Measurements from ENCODE around the gene AP3D1.
"Not testable (repeated sequence)": the region's sequence is repeated elsewhere in the genome, so short reads cannot be mapped to it uniquely, and the experiment has no call there.

Gene AP3D1

GRCh38 chr19:2087621-2088100 is 63.7 kb downstream of the AP3D1 start:
- H3K27me3 ChIP-seq (ENCODE audit: insufficient read depth, low read depth), result no peaks in the 10 kb centered on the region
- no peak overlapping the region for H3K9ac ChIP-seq
- H3K4me1 ChIP-seq (ENCODE audit: low read depth, poor library complexity, severe bottlenecking), result peaks cover 54% of the 10 kb centered on the region
- TF ChIP-seq, protein P1, sequence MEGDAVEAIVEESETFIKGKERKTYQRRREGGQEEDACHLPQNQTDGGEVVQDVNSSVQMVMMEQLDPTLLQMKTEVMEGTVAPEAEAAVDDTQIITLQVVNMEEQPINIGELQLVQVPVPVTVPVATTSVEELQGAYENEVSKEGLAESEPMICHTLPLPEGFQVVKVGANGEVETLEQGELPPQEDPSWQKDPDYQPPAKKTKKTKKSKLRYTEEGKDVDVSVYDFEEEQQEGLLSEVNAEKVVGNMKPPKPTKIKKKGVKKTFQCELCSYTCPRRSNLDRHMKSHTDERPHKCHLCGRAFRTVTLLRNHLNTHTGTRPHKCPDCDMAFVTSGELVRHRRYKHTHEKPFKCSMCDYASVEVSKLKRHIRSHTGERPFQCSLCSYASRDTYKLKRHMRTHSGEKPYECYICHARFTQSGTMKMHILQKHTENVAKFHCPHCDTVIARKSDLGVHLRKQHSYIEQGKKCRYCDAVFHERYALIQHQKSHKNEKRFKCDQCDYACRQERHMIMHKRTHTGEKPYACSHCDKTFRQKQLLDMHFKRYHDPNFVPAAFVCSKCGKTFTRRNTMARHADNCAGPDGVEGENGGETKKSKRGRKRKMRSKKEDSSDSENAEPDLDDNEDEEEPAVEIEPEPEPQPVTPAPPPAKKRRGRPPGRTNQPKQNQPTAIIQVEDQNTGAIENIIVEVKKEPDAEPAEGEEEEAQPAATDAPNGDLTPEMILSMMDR (conservative IDR thresholded peaks at IDR 0.05; ENCODE audit: low read depth, low read length), result no peak
- no peak overlapping the region for H3K27ac ChIP-seq
- H3K4me2 ChIP-seq, result no peak overlapping the region
- peaks cover 13% of the 10 kb centered on the region; the same call in 1 of the 2 replicates for H3K79me2 ChIP-seq (ENCODE audit: insufficient read depth, low read depth)
- H3K4me3 ChIP-seq (IDR thresholded peaks at IDR 0.05; ENCODE audit: insufficient read depth, low read depth, low read length), result no peak overlapping the region
- no peaks in the 10 kb centered on the region for H3K36me3 ChIP-seq (ENCODE audit: insufficient read depth)
- H4K20me1 ChIP-seq (ENCODE audit: insufficient read depth), result no peaks in the 10 kb centered on the region
- no peak overlapping the region for H2AFZ ChIP-seq (ENCODE audit: low read depth)

DNA sequence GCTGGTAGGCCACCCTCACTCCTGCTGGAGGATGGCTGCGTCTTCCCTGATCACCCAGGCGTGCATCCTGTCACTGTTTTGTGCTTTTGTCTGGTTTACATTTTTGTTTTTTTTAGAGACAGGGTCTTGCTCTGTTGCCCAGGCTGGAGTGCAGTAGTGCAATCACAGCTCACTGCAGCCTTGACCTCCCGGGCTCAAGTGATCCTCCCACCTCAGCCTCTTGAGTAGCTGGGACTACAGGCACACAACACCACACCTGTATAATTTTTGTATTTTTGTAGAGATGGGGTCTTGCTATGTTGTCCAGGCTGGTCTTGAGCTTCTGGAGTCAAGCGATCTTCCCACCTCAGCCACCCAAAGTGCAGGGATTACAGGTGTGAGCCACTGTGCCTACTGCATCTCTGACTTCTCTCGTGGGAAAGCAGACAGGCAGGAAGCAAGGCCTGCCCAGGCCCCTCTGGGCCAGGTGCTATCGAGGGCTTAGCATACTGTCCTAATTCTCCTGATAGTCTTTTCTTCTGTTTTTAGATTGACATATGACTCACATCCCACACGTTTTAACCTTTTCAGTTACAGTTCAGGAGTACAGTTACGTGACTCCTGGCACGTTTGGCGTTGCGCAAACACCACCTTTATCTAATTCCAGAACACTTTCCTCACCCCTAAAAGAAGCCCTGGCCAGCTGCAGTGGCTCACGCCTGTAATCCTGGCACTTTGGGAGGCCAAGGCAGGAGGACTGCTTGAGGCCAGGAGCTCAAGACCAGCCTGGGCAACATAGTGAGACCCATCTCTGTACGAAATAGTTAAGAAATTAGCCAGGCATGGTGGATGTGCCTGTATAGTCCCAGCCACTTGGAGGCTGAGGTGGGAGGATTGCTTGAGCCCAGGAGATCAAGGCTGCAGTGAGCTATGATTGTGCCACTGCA is 64.4 kb downstream of the AP3D1 start:
- H3K4me2 ChIP-seq; H3K36me3 ChIP-seq (ENCODE audit: insufficient read depth); H3K27me3 ChIP-seq (ENCODE audit: insufficient read depth, low read depth); H2AFZ ChIP-seq (ENCODE audit: low read depth); H3K27ac ChIP-seq; H3K9ac ChIP-seq; H4K20me1 ChIP-seq (ENCODE audit: insufficient read depth); H3K4me3 ChIP-seq (IDR thresholded peaks at IDR 0.05; ENCODE audit: insufficient read depth, low read depth, low read length): not testable (repeated sequence)
- H3K4me1 ChIP-seq (ENCODE audit: low read depth, poor library complexity, severe bottlenecking), result peaks cover 54% of the 10 kb centered on the region
- H3K79me2 ChIP-seq (ENCODE audit: insufficient read depth, low read depth), result peaks cover 17% of the 10 kb centered on the region; the same call in 1 of the 2 replicates

- H3K27me3 ChIP-seq (ENCODE audit: insufficient read depth, low read depth), result no peaks in the 10 kb centered on the region
- peak overlapping the region; percentile 82 for H3K9ac ChIP-seq
- H3K36me3 ChIP-seq (ENCODE audit: insufficient read depth), result no peaks in the 10 kb centered on the region
- peak overlapping the region; percentile 88 for H3K27ac ChIP-seq
- H3K4me3 ChIP-seq (IDR thresholded peaks at IDR 0.05; ENCODE audit: insufficient read depth, low read depth, low read length), result no peak overlapping the region
- H4K20me1 ChIP-seq (ENCODE audit: insufficient read depth), result no peaks in the 10 kb centered on the region
- peaks cover 25% of the 10 kb centered on the region; the same call in 1 of the 2 replicates for H3K79me2 ChIP-seq (ENCODE audit: insufficient read depth, low read depth)
- H3K4me2 ChIP-seq, result peak overlapping the region; percentile 94
- peak overlapping the region; percentile 77; the same call in 1 of the 2 replicates for H2AFZ ChIP-seq (ENCODE audit: low read depth)
- TF ChIP-seq, protein P1 (conservative IDR thresholded peaks at IDR 0.05; ENCODE audit: low read depth, low read length), result no peak
- H3K4me1 ChIP-seq (ENCODE audit: low read depth, poor library complexity, severe bottlenecking), result peaks cover 48% of the 10 kb centered on the region
Measured at GRCh38 chr19:2084993-2085720, 66.2 kb downstream of the AP3D1 start.

DNA sequence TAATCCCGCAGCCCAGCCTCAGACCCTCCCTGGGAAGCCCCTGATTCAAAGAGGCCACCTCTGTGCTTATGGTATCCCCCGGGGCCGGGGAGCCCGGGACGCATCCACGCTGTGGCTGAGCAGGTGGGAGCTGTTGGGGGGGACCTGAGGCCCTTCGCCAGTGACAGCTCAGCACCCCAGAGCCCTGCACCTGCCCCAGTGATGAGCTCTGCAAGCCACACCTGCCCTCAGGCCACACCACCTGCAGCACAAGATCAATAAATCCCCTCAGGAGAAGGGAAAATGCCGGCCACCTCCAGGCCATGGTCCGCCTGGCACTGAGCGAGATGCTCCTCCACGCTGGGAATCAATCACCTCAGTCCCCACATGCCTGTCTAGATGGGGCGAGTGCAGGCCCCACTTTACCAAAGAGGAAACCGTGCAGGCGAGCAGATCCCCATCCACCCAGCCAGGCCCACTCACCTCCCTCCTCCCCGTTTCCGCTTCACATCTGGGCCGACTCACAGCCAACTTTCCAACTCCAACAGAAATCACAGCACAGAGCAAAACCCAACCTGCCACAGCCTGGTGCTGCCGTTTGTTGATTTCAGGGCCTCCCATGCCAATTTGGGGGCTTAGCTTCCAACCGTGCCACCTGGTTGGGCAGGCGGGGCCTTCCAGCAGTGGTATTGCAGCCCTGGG is 68.1 kb downstream of the AP3D1 start:
- Histone ChIP-seq H3K79me2 (ENCODE audit: insufficient read depth, low read depth) (peaks cover 25% of the 10 kb centered on the region; the same call in 1 of the 2 replicates), H4K20me1 (ENCODE audit: insufficient read depth) (no peaks in the 10 kb centered on the region), H3K27ac (peak overlapping the region; percentile 88; the same call in 1 of the 2 replicates), H3K9ac (no peak overlapping the region), H3K27me3 (ENCODE audit: insufficient read depth, low read depth) (no peaks in the 10 kb centered on the region), H2AFZ (ENCODE audit: low read depth) (no peak overlapping the region), H3K4me3 (IDR thresholded peaks at IDR 0.05; ENCODE audit: insufficient read depth, low read depth, low read length) (no peak overlapping the region), H3K36me3 (ENCODE audit: insufficient read depth) (no peaks in the 10 kb centered on the region), H3K4me2 (peak overlapping the region; percentile 27), H3K4me1 (ENCODE audit: low read depth, poor library complexity, severe bottlenecking) (peaks cover 37% of the 10 kb centered on the region)
- TF ChIP-seq, protein P1 (conservative IDR thresholded peaks at IDR 0.05; ENCODE audit: low read depth, low read length), result no peak
